ENCODE data around the gene NSMF. TPM values are rescaled to one million over a fixed set of nuclear protein-coding genes. Genes with fewer than 3 reads are reported as not detected.

Gene NSMF
- total and polyA plus RNA-seq, 2 of the 4 experiments (the other 2 are of a cell fraction) = 7.7 to 40.9 TPM

- ATAC-seq (ENCODE audit: low read depth) (no peak), DNase-seq (no peak)
- Histone ChIP-seq H2AK5ac (ENCODE audit: low read depth, low read length) (no peak overlapping the region), H4K5ac (ENCODE audit: low read depth, low read length) (no peak overlapping the region), H3K79me1 (ENCODE audit: low read depth in 1 of 2, low read length in 2 of 2) (no peaks in the 10 kb centered on the region), H4K20me1 (ENCODE audit: insufficient read depth, low read length) (peaks cover 4% of the 10 kb centered on the region; the same call in 1 of the 2 replicates), H3K9me1 (ENCODE audit: insufficient read depth, low read length) (no peaks in the 10 kb centered on the region), H2BK15ac (ENCODE audit: low read depth, low read length) (no peak overlapping the region), H3K9me3 (ENCODE audit: control insufficient read depth, insufficient read depth, low read length) (no peaks in the 10 kb centered on the region), H3K18ac (ENCODE audit: low read depth, low read length) (no peak overlapping the region), H2BK20ac (ENCODE audit: low read depth, low read length) (no peak overlapping the region), H3K56ac (ENCODE audit: extremely low read depth, insufficient read depth, low read length) (no peak overlapping the region), H3K4ac (ENCODE audit: low read depth, low read length) (no peak overlapping the region), H2BK5ac (ENCODE audit: low read depth, low read length, poor library complexity, severe bottlenecking) (no peak overlapping the region), H3K4me2 (ENCODE audit: low read depth, low read length) (no peak overlapping the region), H2AK9ac (replicated peaks; ENCODE audit: low read depth, low read length, poor library complexity) (no peak overlapping the region), H3K4me3 (ENCODE audit: insufficient read depth, low read depth, low read length) (no peak overlapping the region), H3K9ac (ENCODE audit: low read depth, low read length) (no peak overlapping the region), H3K36me3 (ENCODE audit: control insufficient read depth, insufficient read depth, low read length) (peaks cover 25% of the 10 kb centered on the region), H3K4me1 (ENCODE audit: control insufficient read depth, insufficient read depth, low read length) (peaks cover 2% of the 10 kb centered on the region; the same call in 1 of the 2 replicates), H3K23ac (ENCODE audit: low read depth, low read length) (no peak overlapping the region), H4K91ac (ENCODE audit: insufficient read depth, low read depth, low read length) (no peak overlapping the region), H2BK120ac (ENCODE audit: low read depth, low read length) (no peak overlapping the region), H3K14ac (replicated peaks; ENCODE audit: low read depth, low read length) (no peak overlapping the region), H3K27ac (ENCODE audit: insufficient read depth, low read length) (no peak overlapping the region), H4K8ac (ENCODE audit: low read depth in 2 of 2, low read length in 2 of 2) (no peak overlapping the region), H2AFZ (replicated peaks; ENCODE audit: low read length, poor library complexity) (no peak overlapping the region), H3K27me3 (ENCODE audit: control insufficient read depth, insufficient read depth, low read length) (no peaks in the 10 kb centered on the region)
- ChIA-PET CTCF (no interaction called here), POLR2A (ENCODE audit: unreplicated experiment) (no interaction called here)
- intact Hi-C loops (cut with micrococcal nuclease) (no loop called here), in situ Hi-C loops (cut with MboI; ENCODE audit: low sequenced_read_pairs) (no loop called here), dilution Hi-C loops (cut with HindIII; ENCODE audit: low sequenced_read_pairs, unreplicated experiment) (no loop called here)
- no TSS peak for BruUV-seq (replicated peaks)
- WGBS, 2 experiments (ENCODE audit: extremely low coverage in 2 of 2, insufficient read length in 1 of 2) = 43% methylated on average over 11 of the region's 27 CpGs; no CpG with 5 or more reads in 1 of the 2 experiments
- TF ChIP-seq RCOR1 (IDR thresholded peaks at IDR 0.05; ENCODE audit: insufficient replicate concordance, low read length) (no peak), RAD21 (IDR thresholded peaks at IDR 0.05; ENCODE audit: low read length) (no peak), CEBPB (IDR thresholded peaks at IDR 0.05; ENCODE audit: low read depth, low read length) (no peak), FOS (IDR thresholded peaks at IDR 0.05; ENCODE audit: low read depth, low read length) (no peak), RFX5 (IDR thresholded peaks at IDR 0.05; ENCODE audit: low read depth, low read length) (no peak)
These were observed 11.2 kb downstream of the NSMF start for GRCh38 chr9:137447722-137448601.

Data from IMR-90 (cell line).